Panc1 (cell line): ENCODE data around the gene HSBP1. TPM values are rescaled to one million over a fixed set of nuclear protein-coding genes. Genes with fewer than 3 reads are reported as not detected.

Experiments
- ATAC-seq: fragments of 200-7000 bp; cut with Tn5 transposase; 2 replicates; pipeline ENCODE4 v1.9.1; 2020; ENCODE audit warnings: mild to moderate bottlenecking, moderate library complexity
- Bru-seq: library from RNA; stranded (reverse); fragments of 400-500 nt; gene quantifications from one replicate; lab custom pipeline; 2021; lab: Mats Ljungman, UMichigan
- BruChase-seq, 2 experiments: library from RNA; stranded (reverse); fragments of 400-500 nt; gene quantifications; one replicate each; lab custom pipeline; 2021; lab: Mats Ljungman, UMichigan
- BruUV-seq: library from RNA; stranded (reverse); fragments of 400-500 nt; replicated peaks from 2 replicates; lab custom pipeline; 2021; lab: Mats Ljungman, UMichigan
- CTCF ChIA-PET: fragments of 300-600 bp; sonication (Branson Sonifier 250); formaldehyde crosslinking; loops from one replicate; lab custom pipeline; 2022; ENCODE audit warnings: antibody characterized with exemption; lab: Charles Lee
- POLR2A ChIA-PET: fragments of 300-600 bp; sonication (Branson Sonifier 250); formaldehyde crosslinking; loops from one replicate; lab custom pipeline; 2022; ENCODE audit warnings: antibody characterized with exemption; lab: Charles Lee
- DNase-seq: peaks from one replicate; pipeline ENCODE4 v3.0.0-alpha.2; 2010; ENCODE audit warnings: low read depth, low spot score
- H3K27ac ChIP-seq: 2 replicates; pipeline ENCODE4 v1.5.1; 2011; ENCODE audit warnings: mild to moderate bottlenecking, low read length, inconsistent platforms
- H3K27me3 ChIP-seq: fragments of 200-500 bp; sonication (Bioruptor generic); 2 replicates; pipeline ENCODE4 v1.6.0; 2014; ENCODE audit warnings: low read length, inconsistent platforms; ENCODE audit not compliant: control insufficient read depth, insufficient read depth
- H3K36me3 ChIP-seq: fragments of 200-500 bp; sonication (Bioruptor generic); 2 replicates; pipeline ENCODE4 v1.5.1; 2014; ENCODE audit warnings: inconsistent platforms, mild to moderate bottlenecking, low read length, moderate library complexity; ENCODE audit not compliant: control insufficient read depth, insufficient read depth
- H3K4me1 ChIP-seq: 2 replicates; pipeline ENCODE4 v1.5.1; 2011; ENCODE audit warnings: inconsistent platforms, mild to moderate bottlenecking, low read length, moderate library complexity; ENCODE audit not compliant: control insufficient read depth, insufficient read depth
- H3K4me3 ChIP-seq, 2 experiments: 2 replicates each; pipeline ENCODE4 v1.5.1; 2011 to 2012; ENCODE audit warnings: low read depth in 2 of 2, low read length in 2 of 2, mild to moderate bottlenecking in 2 of 2, inconsistent platforms in 1 of 2, moderate library complexity in 1 of 2
- H3K9me3 ChIP-seq: fragments of 200-500 bp; sonication (Bioruptor generic); 2 replicates; pipeline ENCODE4 v1.5.1; 2014; ENCODE audit warnings: low read depth, mild to moderate bottlenecking, inconsistent platforms, low read length, moderate library complexity; ENCODE audit not compliant: control insufficient read depth, insufficient read depth
- POLR2AphosphoS5 ChIP-seq: IDR thresholded peaks from 2 replicates; pipeline ENCODE4 v1.6.1; 2012; ENCODE audit warnings: mild to moderate bottlenecking, low read depth, low read length, moderate library complexity
- SIN3A ChIP-seq: IDR thresholded peaks from 2 replicates; pipeline ENCODE4 v1.6.1; 2012; ENCODE audit warnings: low read depth, mild to moderate bottlenecking, low read length, moderate library complexity, borderline replicate concordance; ENCODE audit not compliant: insufficient read depth
- TCF7L2 ChIP-seq: IDR thresholded peaks from 2 replicates; pipeline ENCODE4 v1.6.1; 2011; ENCODE audit warnings: mild to moderate bottlenecking, low read depth, low read length, inconsistent platforms
- in situ Hi-C: cut with HindIII; loops from 2 replicates; pipeline ENCODE4 v1.10.0; 2016; ENCODE audit warnings: low sequenced_read_pairs, low pct_unique_long_range_greater_than_20kb
- intact Hi-C: fragments of 100-400 bp; cut with micrococcal nuclease; formaldehyde crosslinking; loops from one replicate; pipeline ENCODE4 v1.10.0; 2022; ENCODE audit not compliant: unreplicated experiment
- long read RNA-seq: library from polyadenylated mRNA; unstranded; transcript quantifications from one replicate; pipeline ENCODE4 v2.0.0, GENCODE V29; 2021; ENCODE audit not compliant: unreplicated experiment
- polyA plus RNA-seq: library from polyadenylated mRNA; unstranded; fragments of >200 nt; gene quantifications from one replicate; pipeline ENCODE4 v1.2.1, GENCODE V29; 2012; ENCODE audit warnings: missing spikeins; ENCODE audit not compliant: insufficient read length
- total RNA-seq: library from RNA; stranded (reverse); gene quantifications from one replicate; pipeline ENCODE4 v1.2.1, GENCODE V29; 2021; ENCODE audit not compliant: unreplicated experiment
- TF ChIP-seq, protein P1 (sequence below): fragments of 450-650 bp; IDR thresholded peaks from 2 replicates; pipeline ENCODE4 v1.5.1; 2017; ENCODE audit warnings: mild to moderate bottlenecking
- TF ChIP-seq, protein P2 (sequence below), 2 experiments: IDR thresholded peaks; 2 replicates each; pipeline ENCODE4 v1.6.1; 2011 to 2012; ENCODE audit warnings: low read depth in 2 of 2, control low read depth in 1 of 2, low read length in 1 of 2, mild to moderate bottlenecking in 1 of 2, moderate library complexity in 1 of 2; ENCODE audit not compliant: insufficient read depth in 1 of 2

The HSBP1 gene
- total RNA-seq (117 TPM), Bru-seq, nascent RNA (percentile 66 among the genes with signal in this experiment), BruChase-seq, experiment 1, labeled RNA remaining after a 2-hour chase (percentile 77 among the genes with signal in this experiment), BruChase-seq, experiment 2, labeled RNA remaining after a 6-hour chase (percentile 91 among the genes with signal in this experiment)
- 147 TPM for polyA plus RNA-seq
- long read RNA-seq, full-length matches to known transcripts, result 193 of 204 reads
- long read RNA-seq, partial matches to known transcripts, result 6 of 204 reads
- long read RNA-seq, other reads (novel, unspliced or antisense), result 5 of 204 reads

DNA sequence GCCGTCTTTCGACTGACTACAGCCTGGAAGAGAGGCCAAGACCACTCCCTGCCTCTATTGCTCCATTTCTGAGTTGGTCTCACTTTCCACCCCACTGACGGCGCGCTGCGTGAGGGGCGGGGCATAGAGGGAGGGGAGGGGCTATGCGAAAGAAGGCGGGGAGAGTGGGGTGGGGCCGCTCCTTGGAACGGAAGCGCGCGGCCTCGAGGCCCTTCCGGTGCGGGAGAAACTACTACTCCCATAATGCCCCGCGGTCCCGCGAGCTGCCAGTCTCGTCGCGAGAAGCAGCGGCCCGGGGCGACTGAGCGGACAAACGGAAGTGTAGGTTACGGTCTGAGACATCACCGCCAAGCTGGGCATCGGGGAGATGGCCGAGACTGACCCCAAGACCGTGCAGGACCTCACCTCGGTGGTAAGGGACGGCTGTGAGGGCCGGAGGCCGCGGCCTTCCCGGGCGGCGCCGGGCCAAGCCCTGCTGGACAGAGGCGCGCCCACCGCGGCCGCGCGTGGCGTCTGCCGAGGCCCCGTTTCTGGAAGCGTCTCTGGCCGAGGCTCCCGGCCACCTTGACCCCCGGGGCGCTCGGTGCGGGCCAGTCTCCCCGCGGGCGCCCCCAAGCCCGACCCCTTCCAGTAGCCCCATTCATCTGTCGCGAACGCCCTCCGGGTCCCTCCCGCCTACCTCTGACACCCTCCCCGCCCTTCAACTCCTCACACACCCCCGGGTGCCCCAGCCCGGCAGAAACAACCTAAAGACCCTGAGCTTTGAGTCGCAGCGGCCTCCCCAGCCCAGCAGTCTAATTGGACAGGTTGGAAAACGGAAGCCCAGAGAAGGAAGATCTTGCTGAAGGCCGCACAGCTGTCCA is at the start of gene HSBP1:
HSBP1 (plus strand) TSS at position 269 of the 863 bp plus-strand sequence; CDS start at position 368, 99 bp downstream.
- peaks cover 18% of the 10 kb centered on the region for H3K36me3 ChIP-seq
- peak within 1 kb of the TSS; percentile 86 to 88 for H3K4me3 ChIP-seq
- ChIA-PET CTCF (no interaction called here), POLR2A (interaction anchor here (0.6 kb wide), 1 partner anchor 694 kb away, joined by 4 read pairs; no protein-coding TSS in a partner anchor)
- BruUV-seq, result no TSS peak
- peak; percentile 62 for DNase-seq
- ATAC-seq, result peak; percentile 98
- TF ChIP-seq POLR2AphosphoS5, result peak; percentile 63
- no peak for TF ChIP-seq TCF7L2
- TF ChIP-seq, protein P1, sequence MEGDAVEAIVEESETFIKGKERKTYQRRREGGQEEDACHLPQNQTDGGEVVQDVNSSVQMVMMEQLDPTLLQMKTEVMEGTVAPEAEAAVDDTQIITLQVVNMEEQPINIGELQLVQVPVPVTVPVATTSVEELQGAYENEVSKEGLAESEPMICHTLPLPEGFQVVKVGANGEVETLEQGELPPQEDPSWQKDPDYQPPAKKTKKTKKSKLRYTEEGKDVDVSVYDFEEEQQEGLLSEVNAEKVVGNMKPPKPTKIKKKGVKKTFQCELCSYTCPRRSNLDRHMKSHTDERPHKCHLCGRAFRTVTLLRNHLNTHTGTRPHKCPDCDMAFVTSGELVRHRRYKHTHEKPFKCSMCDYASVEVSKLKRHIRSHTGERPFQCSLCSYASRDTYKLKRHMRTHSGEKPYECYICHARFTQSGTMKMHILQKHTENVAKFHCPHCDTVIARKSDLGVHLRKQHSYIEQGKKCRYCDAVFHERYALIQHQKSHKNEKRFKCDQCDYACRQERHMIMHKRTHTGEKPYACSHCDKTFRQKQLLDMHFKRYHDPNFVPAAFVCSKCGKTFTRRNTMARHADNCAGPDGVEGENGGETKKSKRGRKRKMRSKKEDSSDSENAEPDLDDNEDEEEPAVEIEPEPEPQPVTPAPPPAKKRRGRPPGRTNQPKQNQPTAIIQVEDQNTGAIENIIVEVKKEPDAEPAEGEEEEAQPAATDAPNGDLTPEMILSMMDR, result no peak
- TF ChIP-seq, protein P2, sequence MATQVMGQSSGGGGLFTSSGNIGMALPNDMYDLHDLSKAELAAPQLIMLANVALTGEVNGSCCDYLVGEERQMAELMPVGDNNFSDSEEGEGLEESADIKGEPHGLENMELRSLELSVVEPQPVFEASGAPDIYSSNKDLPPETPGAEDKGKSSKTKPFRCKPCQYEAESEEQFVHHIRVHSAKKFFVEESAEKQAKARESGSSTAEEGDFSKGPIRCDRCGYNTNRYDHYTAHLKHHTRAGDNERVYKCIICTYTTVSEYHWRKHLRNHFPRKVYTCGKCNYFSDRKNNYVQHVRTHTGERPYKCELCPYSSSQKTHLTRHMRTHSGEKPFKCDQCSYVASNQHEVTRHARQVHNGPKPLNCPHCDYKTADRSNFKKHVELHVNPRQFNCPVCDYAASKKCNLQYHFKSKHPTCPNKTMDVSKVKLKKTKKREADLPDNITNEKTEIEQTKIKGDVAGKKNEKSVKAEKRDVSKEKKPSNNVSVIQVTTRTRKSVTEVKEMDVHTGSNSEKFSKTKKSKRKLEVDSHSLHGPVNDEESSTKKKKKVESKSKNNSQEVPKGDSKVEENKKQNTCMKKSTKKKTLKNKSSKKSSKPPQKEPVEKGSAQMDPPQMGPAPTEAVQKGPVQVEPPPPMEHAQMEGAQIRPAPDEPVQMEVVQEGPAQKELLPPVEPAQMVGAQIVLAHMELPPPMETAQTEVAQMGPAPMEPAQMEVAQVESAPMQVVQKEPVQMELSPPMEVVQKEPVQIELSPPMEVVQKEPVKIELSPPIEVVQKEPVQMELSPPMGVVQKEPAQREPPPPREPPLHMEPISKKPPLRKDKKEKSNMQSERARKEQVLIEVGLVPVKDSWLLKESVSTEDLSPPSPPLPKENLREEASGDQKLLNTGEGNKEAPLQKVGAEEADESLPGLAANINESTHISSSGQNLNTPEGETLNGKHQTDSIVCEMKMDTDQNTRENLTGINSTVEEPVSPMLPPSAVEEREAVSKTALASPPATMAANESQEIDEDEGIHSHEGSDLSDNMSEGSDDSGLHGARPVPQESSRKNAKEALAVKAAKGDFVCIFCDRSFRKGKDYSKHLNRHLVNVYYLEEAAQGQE (IDR thresholded peaks at IDR 0.05; ENCODE audit: insufficient read depth in 1 of 2, low read depth in 2 of 2, low read length in 1 of 2), result 0 out of 4 replicates have a peak, but pooled peaks of 1 of the 2 experiments have one; percentile 43
- peak; percentile 63; the same call in 1 of the 2 replicates for TF ChIP-seq SIN3A
- no peaks in the 10 kb centered on the region for H3K27me3 ChIP-seq
- intact Hi-C loops (no loop called here), in situ Hi-C loops (no loop called here)
- H3K27ac ChIP-seq, result peak within 1 kb of the TSS; percentile 81
- H3K4me1 ChIP-seq, result no peaks in the 10 kb centered on the region
- no peaks in the 10 kb centered on the region for H3K9me3 ChIP-seq

DNA sequence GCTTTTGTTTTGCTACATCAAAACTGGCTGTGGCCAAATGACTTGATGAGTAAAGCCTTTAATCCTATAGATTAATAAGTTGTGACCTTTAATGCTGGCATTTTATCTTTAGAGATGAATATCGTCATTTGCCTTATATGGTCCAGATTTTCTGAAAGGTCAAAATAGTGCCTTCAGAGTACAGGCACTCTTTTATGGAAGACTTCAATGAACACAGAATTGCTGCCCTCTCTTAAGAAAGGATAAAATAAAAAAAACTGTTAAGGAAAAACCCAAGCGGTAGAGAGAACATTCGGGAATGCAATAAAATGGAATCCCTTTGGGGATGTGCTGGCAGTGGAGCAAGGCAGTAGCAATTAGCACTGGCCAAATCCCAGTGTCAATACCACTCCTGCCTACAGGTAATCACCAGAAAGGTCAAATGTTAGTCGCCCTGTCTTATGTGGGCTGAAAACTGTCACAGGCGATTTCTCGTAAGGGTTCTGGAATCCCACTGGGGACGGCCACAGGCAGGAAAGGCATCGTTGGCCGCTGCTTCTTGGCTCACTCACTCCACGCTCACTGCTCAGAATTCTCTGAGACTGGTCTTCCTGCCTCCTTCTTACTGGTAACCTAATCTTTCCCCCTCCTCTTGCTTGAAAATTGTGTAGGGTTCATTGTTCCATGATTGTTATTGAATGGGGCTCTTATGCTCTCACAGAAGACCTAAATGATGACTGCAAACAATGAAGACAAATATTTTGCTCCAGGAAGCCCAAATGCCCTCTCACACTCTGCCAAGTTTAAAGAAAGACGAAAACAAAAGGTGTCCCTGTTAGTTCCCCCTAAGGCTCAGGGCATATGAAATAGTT is 45.4 kb upstream of the HSBP1 start:
- Histone ChIP-seq H3K9me3 (no peaks in the 10 kb centered on the region), H3K36me3 (no peaks in the 10 kb centered on the region), H3K4me1 (no peaks in the 10 kb centered on the region), H3K4me3 (no peak overlapping the region), H3K27ac (no peak overlapping the region), H3K27me3 (no peaks in the 10 kb centered on the region)
- CTCF ChIA-PET, result no interaction called here
- DNase-seq (no peak), ATAC-seq (no peak)
- no TSS peak for BruUV-seq
- intact Hi-C loops, result no loop called here
- TF ChIP-seq POLR2AphosphoS5 (no peak), SIN3A (no peak), TCF7L2 (no peak)
- TF ChIP-seq, protein P2 (IDR thresholded peaks at IDR 0.05; ENCODE audit: insufficient read depth in 1 of 2, low read depth in 2 of 2, low read length in 1 of 2), result no peak
- TF ChIP-seq, protein P1, result no peak
- in situ Hi-C loops, result no loop called here
- POLR2A ChIA-PET, result no interaction called here
